IMR-90 (cell line): ENCODE measurements around the gene PTPRU.

Experiments used
- CTCF ChIP-seq: conservative IDR thresholded peaks from 2 replicates; pipeline ENCODE4 v1.5.1; 2012; ENCODE audit warnings: mild to moderate bottlenecking, low read depth, low read length, improper control_type of control experiment
- FOS ChIP-seq: fragments of 150-350 bp; IDR thresholded peaks from 2 replicates; pipeline ENCODE4 v1.6.1; 2016; ENCODE audit warnings: low read depth, low read length
- MXI1 ChIP-seq: IDR thresholded peaks from 2 replicates; pipeline ENCODE4 v1.6.1; 2012; ENCODE audit warnings: low read depth, mild to moderate bottlenecking, low read length, moderate library complexity, borderline replicate concordance
- NFE2L2 ChIP-seq: fragments of 150-350 bp; IDR thresholded peaks from 2 replicates; pipeline ENCODE4 v1.6.1; 2016; ENCODE audit warnings: low read depth, mild to moderate bottlenecking, low read length
- POLR2A ChIP-seq: IDR thresholded peaks from 2 replicates; pipeline ENCODE4 v1.6.1; 2012; ENCODE audit warnings: mild to moderate bottlenecking, low read depth, low read length
- RFX5 ChIP-seq: IDR thresholded peaks from 2 replicates; pipeline ENCODE4 v1.8.0; 2012; ENCODE audit warnings: low read depth, mild to moderate bottlenecking, low read length, moderate library complexity
- USF2 ChIP-seq: fragments of 150-350 bp; IDR thresholded peaks from 2 replicates; pipeline ENCODE4 v1.6.1; 2017; ENCODE audit warnings: mild to moderate bottlenecking, antibody characterized with exemption, low read length, low read depth

- TF ChIP-seq CTCF, result no peak
- no peak for TF ChIP-seq POLR2A
- no peak for TF ChIP-seq USF2
- TF ChIP-seq FOS, result no peak
- TF ChIP-seq MXI1, result no peak
- TF ChIP-seq RFX5, result no peak
- no peak for TF ChIP-seq NFE2L2
Measured at GRCh38 chr1:29275435-29275834, 39.1 kb downstream of the PTPRU start.
